SK-N-SH treated with all-trans-retinoic acid at 6 μM for 48 hours (cell line): ENCODE data around the gene ABHD11.

Experiments used
- CREB5 ChIP-seq: fragments of 250-450 bp; sonication (Bioruptor Pico); IDR thresholded peaks from 2 replicates; pipeline ENCODE4 v1.5.1; 2020; ENCODE audit warnings: low read depth, mild to moderate bottlenecking, moderate library complexity
- GLIS3 ChIP-seq: fragments of 250-450 bp; sonication (Bioruptor Pico); IDR thresholded peaks from 2 replicates; pipeline ENCODE4 v1.5.0; 2020; ENCODE audit warnings: mild to moderate bottlenecking, moderate library complexity
- RARB ChIP-seq: fragments of 250-450 bp; sonication (Bioruptor Pico); IDR thresholded peaks from 2 replicates; pipeline ENCODE4 v1.8.0; 2021; ENCODE audit warnings: mild to moderate bottlenecking, moderate library complexity
- TF ChIP-seq, protein P1 (sequence below): fragments of 250-450 bp; sonication (Bioruptor Pico); IDR thresholded peaks from 2 replicates; pipeline ENCODE4 v1.8.0; 2020; ENCODE audit warnings: mild to moderate bottlenecking, moderate library complexity, borderline replicate concordance

- TF ChIP-seq GLIS3 (no peak), RARB (CRISPR knock-in tag) (no peak), CREB5 (CRISPR knock-in tag) (no peak)
- TF ChIP-seq, protein P1, sequence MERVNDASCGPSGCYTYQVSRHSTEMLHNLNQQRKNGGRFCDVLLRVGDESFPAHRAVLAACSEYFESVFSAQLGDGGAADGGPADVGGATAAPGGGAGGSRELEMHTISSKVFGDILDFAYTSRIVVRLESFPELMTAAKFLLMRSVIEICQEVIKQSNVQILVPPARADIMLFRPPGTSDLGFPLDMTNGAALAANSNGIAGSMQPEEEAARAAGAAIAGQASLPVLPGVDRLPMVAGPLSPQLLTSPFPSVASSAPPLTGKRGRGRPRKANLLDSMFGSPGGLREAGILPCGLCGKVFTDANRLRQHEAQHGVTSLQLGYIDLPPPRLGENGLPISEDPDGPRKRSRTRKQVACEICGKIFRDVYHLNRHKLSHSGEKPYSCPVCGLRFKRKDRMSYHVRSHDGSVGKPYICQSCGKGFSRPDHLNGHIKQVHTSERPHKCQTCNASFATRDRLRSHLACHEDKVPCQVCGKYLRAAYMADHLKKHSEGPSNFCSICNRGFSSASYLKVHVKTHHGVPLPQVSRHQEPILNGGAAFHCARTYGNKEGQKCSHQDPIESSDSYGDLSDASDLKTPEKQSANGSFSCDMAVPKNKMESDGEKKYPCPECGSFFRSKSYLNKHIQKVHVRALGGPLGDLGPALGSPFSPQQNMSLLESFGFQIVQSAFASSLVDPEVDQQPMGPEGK (CRISPR knock-in tag), result no peak
Observed at GRCh38 chr7:73706126-73707044, 32.2 kb downstream of the ABHD11 start.
